Measurements from ENCODE around the gene HS2ST1. TPM values are rescaled to one million over a fixed set of nuclear protein-coding genes. Genes with fewer than 3 reads are reported as not detected.

HS2ST1 gene
- total RNA-seq, 1 experiment from 2014 or later: 57.2 TPM

- Mint-ChIP-seq H3K4me1 (ENCODE audit: low read depth, unreplicated experiment) (peaks cover 25% of the 10 kb centered on the region), H3K36me3 (ENCODE audit: insufficient read depth, unreplicated experiment) (peaks cover 12% of the 10 kb centered on the region), H3K4me3 (ENCODE audit: unreplicated experiment) (no peak overlapping the region), H3K9me3 (ENCODE audit: unreplicated experiment) (no peaks in the 10 kb centered on the region), H3K27ac (ENCODE audit: unreplicated experiment) (no peak overlapping the region), H3K27me3 (ENCODE audit: insufficient read depth, unreplicated experiment) (no peaks in the 10 kb centered on the region)
- Histone ChIP-seq H3K4me3 (ENCODE audit: low read depth, low read length) (no peak overlapping the region), H3K27me3 (replicated peaks; ENCODE audit: control insufficient read depth, insufficient read depth, low read length) (no peaks in the 10 kb centered on the region), H3K36me3 (ENCODE audit: control insufficient read depth, insufficient read depth, low read length) (no peaks in the 10 kb centered on the region), H3K4me1 (peaks cover 63% of the 10 kb centered on the region), H3K9me3 (no peaks in the 10 kb centered on the region)
- BruUV-seq (replicated peaks): no TSS peak
- TF ChIP-seq CTCF (IDR thresholded peaks at IDR 0.05; ENCODE audit: insufficient read depth in 1 of 2, low read depth in 1 of 2, low read length in 1 of 2, severe bottlenecking in 1 of 2, unreplicated experiment in 1 of 2): no peak
- POLR2A ChIA-PET: no interaction called here
- DNase-seq: no peak
- CTCF ChIA-PET: no interaction called here
- intact Hi-C loops (cut with micrococcal nuclease; ENCODE audit: unreplicated experiment): no loop called here
Measured at GRCh38 chr1:86994061-86994460, 79.6 kb downstream of the HS2ST1 start.

- ChIA-PET CTCF (interaction anchor here (0.6 kb wide), 1 partner anchor 293 kb away, joined by 3 read pairs; the partner anchor contains the start of gene SH3GLB1), POLR2A (interaction anchor here (1.0 kb wide), 1 partner anchor 83 kb away, joined by 3 read pairs; the partner anchor contains the start of genes HS2ST1 and SELENOF)
- DNase-seq: no peak
- Mint-ChIP-seq H3K36me3 (ENCODE audit: insufficient read depth, unreplicated experiment) (peaks cover 12% of the 10 kb centered on the region), H3K4me1 (ENCODE audit: low read depth, unreplicated experiment) (peaks cover 26% of the 10 kb centered on the region), H3K9me3 (ENCODE audit: unreplicated experiment) (no peaks in the 10 kb centered on the region), H3K4me3 (ENCODE audit: unreplicated experiment) (no peak overlapping the region), H3K27me3 (ENCODE audit: insufficient read depth, unreplicated experiment) (no peaks in the 10 kb centered on the region), H3K27ac (ENCODE audit: unreplicated experiment) (no peak overlapping the region)
- Histone ChIP-seq H3K4me1 (peaks cover 51% of the 10 kb centered on the region), H3K9me3 (no peaks in the 10 kb centered on the region), H3K36me3 (ENCODE audit: control insufficient read depth, insufficient read depth, low read length) (no peaks in the 10 kb centered on the region), H3K4me3 (ENCODE audit: low read depth, low read length) (no peak overlapping the region), H3K27me3 (replicated peaks; ENCODE audit: control insufficient read depth, insufficient read depth, low read length) (no peaks in the 10 kb centered on the region)
- no peak for TF ChIP-seq CTCF (IDR thresholded peaks at IDR 0.05; ENCODE audit: insufficient read depth in 1 of 2, low read depth in 1 of 2, low read length in 1 of 2, severe bottlenecking in 1 of 2, unreplicated experiment in 1 of 2)
- BruUV-seq (replicated peaks): no TSS peak
- intact Hi-C loops (cut with micrococcal nuclease; ENCODE audit: unreplicated experiment): no loop called here
Measured at GRCh38 chr1:86997538-86997937, 83.1 kb downstream of the HS2ST1 start.

- Mint-ChIP-seq H3K36me3 (ENCODE audit: insufficient read depth, unreplicated experiment) (peaks cover 12% of the 10 kb centered on the region), H3K27ac (ENCODE audit: unreplicated experiment) (no peak overlapping the region), H3K27me3 (ENCODE audit: insufficient read depth, unreplicated experiment) (no peaks in the 10 kb centered on the region), H3K4me3 (ENCODE audit: unreplicated experiment) (no peak overlapping the region), H3K9me3 (ENCODE audit: unreplicated experiment) (no peaks in the 10 kb centered on the region), H3K4me1 (ENCODE audit: low read depth, unreplicated experiment) (peaks cover 22% of the 10 kb centered on the region)
- POLR2A ChIA-PET: no interaction called here
- DNase-seq: no peak
- Histone ChIP-seq H3K4me1 (peaks cover 43% of the 10 kb centered on the region), H3K27me3 (replicated peaks; ENCODE audit: control insufficient read depth, insufficient read depth, low read length) (no peaks in the 10 kb centered on the region), H3K36me3 (ENCODE audit: control insufficient read depth, insufficient read depth, low read length) (no peaks in the 10 kb centered on the region), H3K4me3 (ENCODE audit: low read depth, low read length) (no peak overlapping the region), H3K9me3 (no peaks in the 10 kb centered on the region)
- intact Hi-C loops (cut with micrococcal nuclease; ENCODE audit: unreplicated experiment): no loop called here
- TF ChIP-seq CTCF (IDR thresholded peaks at IDR 0.05; ENCODE audit: insufficient read depth in 1 of 2, low read depth in 1 of 2, low read length in 1 of 2, severe bottlenecking in 1 of 2, unreplicated experiment in 1 of 2): no peak
- CTCF ChIA-PET: no interaction called here
- BruUV-seq (replicated peaks): no TSS peak
Measured at GRCh38 chr1:86998280-86998679, 83.8 kb downstream of the HS2ST1 start.

All from Caco-2 (cell line).